LNCaP clone FGC (cell line): Measurements from ENCODE around the gene NECAB2.

Experiments used
- DNase-seq: peaks from one replicate; pipeline ENCODE4 v3.0.0-alpha.2; 2011; ENCODE audit warnings: low read depth
- H3K4me3 ChIP-seq: 2 replicates; pipeline ENCODE4 v1.5.1; 2011; ENCODE audit warnings: mild to moderate bottlenecking, low read depth, low read length, control low read depth
- CTCF ChIP-seq: IDR thresholded peaks from 2 replicates; pipeline ENCODE4 v1.5.1; 2012; ENCODE audit warnings: mild to moderate bottlenecking; ENCODE audit not compliant: control insufficient read depth, insufficient read depth; ENCODE audit errors: extremely low read depth

The NECAB2 gene

GRCh38 chr16:83998091-83998490 lies 30.0 kb downstream of the NECAB2 start:
- DNase-seq = no peak
- TF ChIP-seq CTCF = no peak
- no peak overlapping the region for H3K4me3 ChIP-seq

- no peak overlapping the region for H3K4me3 ChIP-seq
- TF ChIP-seq CTCF = no peak
- DNase-seq = no peak
Observed at GRCh38 chr16:84000989-84001642, 33.1 kb downstream of the NECAB2 start.

- DNase-seq = no peak
- H3K4me3 ChIP-seq = no peak overlapping the region
- no peak for TF ChIP-seq CTCF
Observed at GRCh38 chr16:84001726-84002125, 33.7 kb downstream of the NECAB2 start.

GRCh38 chr16:84003038-84003437 lies 35.0 kb downstream of the NECAB2 start:
- DNase-seq = no peak
- no peak for TF ChIP-seq CTCF
- no peak overlapping the region for H3K4me3 ChIP-seq

- no peak for DNase-seq
- no peak for TF ChIP-seq CTCF
- no peak overlapping the region for H3K4me3 ChIP-seq
Observed at GRCh38 chr16:84004442-84004841, 36.4 kb downstream of the NECAB2 start.

- H3K4me3 ChIP-seq = no peak overlapping the region
- DNase-seq = no peak
- no peak for TF ChIP-seq CTCF
Observed at GRCh38 chr16:84005391-84005790, 37.3 kb downstream of the NECAB2 start.

GRCh38 chr16:84007520-84007919 lies 39.5 kb downstream of the NECAB2 start:
- TF ChIP-seq CTCF = no peak
- no peak overlapping the region for H3K4me3 ChIP-seq
- no peak for DNase-seq
